H9 (cell line): ENCODE data around the gene SLC2A1. TPM values are rescaled to one million over a fixed set of nuclear protein-coding genes. Genes with fewer than 3 reads are reported as not detected.

Experiments
- DNase-seq: peaks from one replicate; pipeline ENCODE4 v3.0.0-alpha.2; 2017
- H2AFZ ChIP-seq: one replicate; pipeline ENCODE4 v1.6.1; 2013; ENCODE audit warnings: mild to moderate bottlenecking, low read length, control low read depth, moderate library complexity
- H2AK5ac ChIP-seq: 2 replicates; pipeline ENCODE4 v1.6.1; 2013; ENCODE audit warnings: low read length, control low read depth, mixed read lengths; ENCODE audit not compliant: insufficient read length
- H2BK120ac ChIP-seq: one replicate; pipeline ENCODE4 v1.6.1; 2013; ENCODE audit warnings: low read depth, mild to moderate bottlenecking, low read length, control low read depth, inconsistent platforms; ENCODE audit not compliant: poor library complexity, severe bottlenecking
- H2BK12ac ChIP-seq: 2 replicates; pipeline ENCODE4 v1.6.1; 2013; ENCODE audit warnings: low read length, control low read depth, mixed read lengths, low read depth; ENCODE audit not compliant: insufficient read length
- H2BK15ac ChIP-seq: 2 replicates; pipeline ENCODE4 v1.6.1; 2013; ENCODE audit warnings: low read depth, low read length, control low read depth
- H2BK20ac ChIP-seq: one replicate; pipeline ENCODE4 v1.6.1; 2013; ENCODE audit warnings: low read depth, mild to moderate bottlenecking, low read length, control low read depth, inconsistent platforms; ENCODE audit not compliant: poor library complexity, severe bottlenecking
- H2BK5ac ChIP-seq: 2 replicates; pipeline ENCODE4 v1.6.1; 2013; ENCODE audit warnings: low read length, control low read depth, mixed read lengths; ENCODE audit not compliant: insufficient read length
- H3K14ac ChIP-seq: 2 replicates; pipeline ENCODE4 v1.6.1; 2013; ENCODE audit warnings: low read length, control low read depth; ENCODE audit not compliant: insufficient read depth
- H3K18ac ChIP-seq: 2 replicates; pipeline ENCODE4 v1.6.1; 2013; ENCODE audit warnings: low read depth, mild to moderate bottlenecking, mixed read lengths, low read length, control low read depth; ENCODE audit not compliant: insufficient read length
- H3K23ac ChIP-seq: 2 replicates; pipeline ENCODE4 v1.6.1; 2013; ENCODE audit warnings: low read length, control low read depth, mixed read lengths, low read depth; ENCODE audit not compliant: insufficient read length
- H3K23me2 ChIP-seq: 2 replicates; pipeline ENCODE4 v1.6.1; 2013; ENCODE audit warnings: low read depth, mild to moderate bottlenecking, mixed read lengths, low read length, control low read depth; ENCODE audit not compliant: insufficient read length, poor library complexity, severe bottlenecking
- H3K27ac ChIP-seq: 2 replicates; pipeline ENCODE4 v1.5.1; 2013; ENCODE audit warnings: low read length, control low read depth, mixed read lengths, low read depth; ENCODE audit not compliant: insufficient read length
- H3K27me3 ChIP-seq: 2 replicates; pipeline ENCODE4 v1.6.1; 2013; ENCODE audit warnings: low read length, control low read depth, inconsistent platforms; ENCODE audit not compliant: insufficient read depth
- H3K4ac ChIP-seq: 2 replicates; pipeline ENCODE4 v1.6.1; 2013; ENCODE audit warnings: low read depth, mild to moderate bottlenecking, control low read depth, inconsistent platforms, low read length, moderate library complexity
- H3K4me1 ChIP-seq: 2 replicates; pipeline ENCODE4 v1.6.1; 2013; ENCODE audit warnings: low read length, control low read depth, inconsistent platforms; ENCODE audit not compliant: insufficient read depth
- H3K4me2 ChIP-seq: 2 replicates; pipeline ENCODE4 v1.6.1; 2013; ENCODE audit warnings: low read length, control low read depth, mixed read lengths; ENCODE audit not compliant: insufficient read length, insufficient read depth
- H3K56ac ChIP-seq: 2 replicates; pipeline ENCODE4 v1.6.1; 2013; ENCODE audit warnings: low read depth, mild to moderate bottlenecking, mixed read lengths, low read length, control low read depth; ENCODE audit not compliant: insufficient read length
- H3K79me1 ChIP-seq: 2 replicates; pipeline ENCODE4 v1.6.1; 2013; ENCODE audit warnings: low read depth, mild to moderate bottlenecking, moderate library complexity, low read length, control low read depth, inconsistent platforms; ENCODE audit not compliant: insufficient read depth, poor library complexity, severe bottlenecking
- H3K79me2 ChIP-seq: 2 replicates; pipeline ENCODE4 v1.6.1; 2013; ENCODE audit warnings: low read length, control low read depth, inconsistent platforms; ENCODE audit not compliant: insufficient read depth
- H3K9ac ChIP-seq: 2 replicates; pipeline ENCODE4 v1.6.1; 2013; ENCODE audit warnings: low read length, control low read depth, mixed read lengths; ENCODE audit not compliant: insufficient read length; ENCODE audit errors: extremely low read depth
- H3K9me3 ChIP-seq: one replicate; pipeline ENCODE4 v1.6.1; 2013; ENCODE audit warnings: low read depth, low read length, inconsistent platforms; ENCODE audit not compliant: control insufficient read depth
- H3T11ph ChIP-seq: one replicate; pipeline ENCODE4 v1.6.1; 2013; ENCODE audit warnings: mild to moderate bottlenecking, low read length, control low read depth, inconsistent platforms
- H4K20me1 ChIP-seq: one replicate; pipeline ENCODE4 v1.6.1; 2013; ENCODE audit not compliant: control insufficient read depth, insufficient read length, insufficient read depth
- H4K5ac ChIP-seq: 2 replicates; pipeline ENCODE4 v1.6.1; 2013; ENCODE audit warnings: low read depth, mild to moderate bottlenecking, mixed read lengths, low read length, control low read depth; ENCODE audit not compliant: insufficient read length
- H4K8ac ChIP-seq: replicated peaks from 2 replicates; pipeline ENCODE4 v1.6.1; 2013; ENCODE audit warnings: low read length, control low read depth, mixed read lengths, low read depth; ENCODE audit not compliant: insufficient read length
- H4K91ac ChIP-seq: 2 replicates; pipeline ENCODE4 v1.6.1; 2013; ENCODE audit warnings: low read depth, mild to moderate bottlenecking, moderate library complexity, mixed read lengths, low read length, control low read depth; ENCODE audit not compliant: insufficient read length
- H3K27ac Mint-ChIP-seq, 3 experiments: 2 replicates in 2 of 3; 3 replicates in 1 of 3; pipeline ENCODE4 v1.8.0; 2020 to 2021; ENCODE audit warnings: mixed read lengths in 3 of 3, mild to moderate bottlenecking in 1 of 3, moderate library complexity in 1 of 3
- H3K27me3 Mint-ChIP-seq: 2 replicates; pipeline ENCODE4 v1.8.0; 2021; ENCODE audit warnings: low read depth, mild to moderate bottlenecking, moderate library complexity, mixed read lengths
- H3K36me3 Mint-ChIP-seq, 3 experiments: 2 replicates in 2 of 3; 3 replicates in 1 of 3; pipeline ENCODE4 v1.8.0; 2020 to 2021; ENCODE audit warnings: low read depth in 3 of 3, mixed read lengths in 3 of 3; ENCODE audit not compliant: insufficient read depth in 1 of 3
- H3K4me1 Mint-ChIP-seq, 2 experiments: 2 replicates each; pipeline ENCODE4 v1.8.0; 2020; ENCODE audit warnings: mixed read lengths in 2 of 2
- H3K4me3 Mint-ChIP-seq, 2 experiments: 2 replicates in 1 of 2; 3 replicates in 1 of 2; pipeline ENCODE4 v1.8.0; 2020 to 2021; ENCODE audit warnings: mild to moderate bottlenecking in 2 of 2, mixed read lengths in 2 of 2, moderate library complexity in 1 of 2
- H3K9me3 Mint-ChIP-seq, 2 experiments: 2 replicates in 1 of 2; 3 replicates in 1 of 2; pipeline ENCODE4 v1.8.0; 2020; ENCODE audit warnings: mild to moderate bottlenecking in 2 of 2, mixed read lengths in 2 of 2, moderate library complexity in 1 of 2
- WGBS: extraction: QIAGEN DNeasy Blood & Tissue Kit; methylation state at CpG from one replicate; pipeline ENCODE4 v1.1.7; 2013; ENCODE audit warnings: missing lambda C conversion rate, low lambda C conversion rate, mixed read lengths; ENCODE audit not compliant: insufficient read length; ENCODE audit errors: extremely low coverage; 5-methylcytosine and 5-hydroxymethylcytosine counted together
- total RNA-seq: library from RNA; stranded (reverse); gene quantifications from 2 replicates; pipeline ENCODE4 v1.2.1, GENCODE V29; 2021
- TF ChIP-seq, protein P1 (sequence below): fragments of 200-600 bp; sonication (generic); conservative IDR thresholded peaks from 3 replicates; pipeline ENCODE4 v1.8.0; 2021; ENCODE audit warnings: antibody characterized with exemption, mild to moderate bottlenecking

SLC2A1 gene
- total RNA-seq, 1 experiment from 2014 or later: 186 TPM

DNA sequence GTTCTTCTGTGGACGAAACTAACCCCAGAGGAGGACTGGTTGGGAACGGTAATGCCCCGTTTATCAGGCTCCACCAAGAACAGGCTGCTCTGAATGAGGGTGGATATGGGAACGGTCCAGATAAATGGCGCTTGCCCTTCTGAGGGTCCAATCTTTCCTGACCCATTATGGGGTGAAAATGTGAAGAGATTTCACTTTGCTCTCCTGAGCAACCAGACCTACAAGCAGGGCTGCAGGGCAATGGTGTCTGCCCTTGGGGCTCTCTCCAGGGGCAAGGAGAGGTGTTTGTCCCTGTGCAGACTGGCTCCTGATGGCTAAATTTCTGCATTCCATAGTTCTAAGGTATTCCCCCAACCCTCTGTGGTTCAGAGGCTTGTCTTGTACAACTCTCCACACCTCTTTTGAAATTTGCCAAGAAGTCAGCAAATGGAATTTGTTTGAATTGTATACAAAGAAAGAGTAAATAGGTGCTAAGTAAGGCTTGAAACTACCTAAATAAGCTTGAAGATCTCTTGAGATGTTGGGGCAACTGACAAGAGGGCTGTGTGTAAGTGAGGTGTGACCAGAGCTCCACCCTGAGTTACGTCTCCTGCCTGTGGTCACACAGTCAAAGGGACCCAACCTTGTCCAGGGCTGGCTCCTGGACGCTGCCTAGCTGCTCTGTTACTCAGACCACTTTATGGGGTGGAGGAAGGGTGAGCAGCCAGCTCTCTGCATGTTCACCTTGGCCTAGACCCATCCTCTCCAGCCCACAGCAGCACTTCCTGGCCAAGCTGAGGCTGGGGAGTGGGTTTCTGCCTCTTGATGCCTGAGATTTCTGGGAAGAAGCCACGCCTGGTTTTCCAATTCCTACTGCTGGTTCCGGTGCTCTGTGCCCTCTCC is 24.8 kb downstream of the SLC2A1 start:
- no peaks in the 10 kb centered on the region for H3K23me2 ChIP-seq

More for the DNA sequence above, 24.8 kb downstream of the SLC2A1 start:
- Histone ChIP-seq H2BK12ac (no peak overlapping the region), H3K56ac (no peak overlapping the region), H3K27me3 (no peaks in the 10 kb centered on the region), H2BK5ac (no peak overlapping the region), H3K9me3 (no peaks in the 10 kb centered on the region), H3K4me2 (no peak overlapping the region), H3K9ac (no peak overlapping the region), H2BK120ac (no peak overlapping the region), H3K27ac (no peak overlapping the region), H2BK20ac (no peak overlapping the region), H3K14ac (no peak overlapping the region), H3K18ac (no peak overlapping the region), H4K91ac (no peak overlapping the region), H3K4me1 (no peaks in the 10 kb centered on the region; the same call in 1 of the 2 replicates), H2AK5ac (no peak overlapping the region), H4K5ac (no peak overlapping the region), H3K23ac (no peak overlapping the region), H3T11ph (no peak overlapping the region), H3K4ac (no peak overlapping the region), H3K79me2 (peaks cover 3% of the 10 kb centered on the region; the same call in 1 of the 2 replicates), H2BK15ac (no peak overlapping the region), H3K79me1 (no peaks in the 10 kb centered on the region), H2AFZ (no peak overlapping the region), H4K8ac (no peak overlapping the region), H4K20me1 (peaks cover 2% of the 10 kb centered on the region)
- no peak overlapping the region for H3K4me3 Mint-ChIP-seq
- peak; percentile 23 for DNase-seq
- H3K4me1 Mint-ChIP-seq: peaks cover 60 to 66% of the 10 kb centered on the region in 2 experiments
- H3K9me3 Mint-ChIP-seq: no peaks in the 10 kb centered on the region
- peak overlapping the region in 2 of 3 experiments; percentile 91; a peak in 4 of 7 replicates for H3K27ac Mint-ChIP-seq
- TF ChIP-seq, protein P1, sequence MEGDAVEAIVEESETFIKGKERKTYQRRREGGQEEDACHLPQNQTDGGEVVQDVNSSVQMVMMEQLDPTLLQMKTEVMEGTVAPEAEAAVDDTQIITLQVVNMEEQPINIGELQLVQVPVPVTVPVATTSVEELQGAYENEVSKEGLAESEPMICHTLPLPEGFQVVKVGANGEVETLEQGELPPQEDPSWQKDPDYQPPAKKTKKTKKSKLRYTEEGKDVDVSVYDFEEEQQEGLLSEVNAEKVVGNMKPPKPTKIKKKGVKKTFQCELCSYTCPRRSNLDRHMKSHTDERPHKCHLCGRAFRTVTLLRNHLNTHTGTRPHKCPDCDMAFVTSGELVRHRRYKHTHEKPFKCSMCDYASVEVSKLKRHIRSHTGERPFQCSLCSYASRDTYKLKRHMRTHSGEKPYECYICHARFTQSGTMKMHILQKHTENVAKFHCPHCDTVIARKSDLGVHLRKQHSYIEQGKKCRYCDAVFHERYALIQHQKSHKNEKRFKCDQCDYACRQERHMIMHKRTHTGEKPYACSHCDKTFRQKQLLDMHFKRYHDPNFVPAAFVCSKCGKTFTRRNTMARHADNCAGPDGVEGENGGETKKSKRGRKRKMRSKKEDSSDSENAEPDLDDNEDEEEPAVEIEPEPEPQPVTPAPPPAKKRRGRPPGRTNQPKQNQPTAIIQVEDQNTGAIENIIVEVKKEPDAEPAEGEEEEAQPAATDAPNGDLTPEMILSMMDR: no peak
- no CpG with 5 or more reads among the region's 9 CpGs for WGBS
- peaks cover 71 to 91% (median 83%) of the 10 kb centered on the region in 3 experiments for H3K36me3 Mint-ChIP-seq
- no peaks in the 10 kb centered on the region for H3K27me3 Mint-ChIP-seq
